Thyroid gland (tissue), 4 donors: ENCODE measurements around the gene TNIK. TPM values are rescaled to one million over a fixed set of nuclear protein-coding genes. Genes with fewer than 3 reads are reported as not detected.

Experiments
- DNase-seq, 2 donors: peaks; one replicate each; pipeline ENCODE4 v3.0.0-alpha.2; 2019
- H3K27ac ChIP-seq, 3 donors: fragments of 200-600 bp; sonication (generic); 1 replicate in 2 of 3; 2 replicates in 1 of 3; pipeline ENCODE4 v1.5.1; 2016 to 2019; ENCODE audit warnings: mild to moderate bottlenecking in 1 of 3, moderate library complexity in 1 of 3
- H3K27me3 ChIP-seq: fragments of 200-600 bp; sonication (generic); one replicate; pipeline ENCODE4 v1.5.1; 2019
- H3K36me3 ChIP-seq, 2 donors: fragments of 200-600 bp; sonication (generic); one replicate each; pipeline ENCODE4 v1.5.1; 2016 to 2019
- H3K4me1 ChIP-seq, 2 donors: fragments of 200-600 bp; sonication (generic); one replicate each; pipeline ENCODE4 v1.5.1; 2017 to 2019
- H3K4me3 ChIP-seq, 3 donors: fragments of 200-600 bp; sonication (generic); replicated peaks in 1 of 3; 1 replicate in 2 of 3; 2 replicates in 1 of 3; pipeline ENCODE4 v1.5.1; 2016; ENCODE audit warnings: mild to moderate bottlenecking in 1 of 3
- H3K9me3 ChIP-seq: fragments of 200-600 bp; sonication (generic); one replicate; pipeline ENCODE4 v1.5.1; 2017
- POLR2A ChIP-seq, 2 donors: fragments of 450-650 bp; IDR thresholded peaks; one replicate each; pipeline ENCODE4 v1.6.1; 2017; ENCODE audit warnings: antibody characterized with exemption in 2 of 2, mild to moderate bottlenecking in 2 of 2, moderate library complexity in 1 of 2
- WGBS, 2 donors: methylation state at CpG; one replicate each; pipeline ENCODE4 v1.1.5; 2017; 5-methylcytosine and 5-hydroxymethylcytosine counted together
- intact Hi-C: fragments of 100-400 bp; cut with DNase I; formaldehyde crosslinking; loops from one replicate; pipeline ENCODE4 v1.15.1; 2023
- total RNA-seq, 4 donors: library from RNA; depleted of rRNA; stranded (reverse); fragments of >200 nt; gene quantifications; one replicate each; pipeline ENCODE4 v1.2.3, GENCODE V29; 2016
- TF ChIP-seq, protein P1 (sequence below), 6 experiments: fragments of 200-600 bp in 3 of 6; fragments of 450-650 bp in 3 of 6; sonication (generic) in 3 of 6; IDR thresholded peaks; one replicate each; pipeline ENCODE4 v1.5.1; 2016 to 2019; ENCODE audit warnings: antibody characterized with exemption in 6 of 6, mild to moderate bottlenecking in 2 of 6, inconsistent platforms in 1 of 6, moderate library complexity in 1 of 6

Gene TNIK
- total RNA-seq, 4 donors from 2014 or later = 29.7 to 84.1 (median 48.9) TPM

DNA sequence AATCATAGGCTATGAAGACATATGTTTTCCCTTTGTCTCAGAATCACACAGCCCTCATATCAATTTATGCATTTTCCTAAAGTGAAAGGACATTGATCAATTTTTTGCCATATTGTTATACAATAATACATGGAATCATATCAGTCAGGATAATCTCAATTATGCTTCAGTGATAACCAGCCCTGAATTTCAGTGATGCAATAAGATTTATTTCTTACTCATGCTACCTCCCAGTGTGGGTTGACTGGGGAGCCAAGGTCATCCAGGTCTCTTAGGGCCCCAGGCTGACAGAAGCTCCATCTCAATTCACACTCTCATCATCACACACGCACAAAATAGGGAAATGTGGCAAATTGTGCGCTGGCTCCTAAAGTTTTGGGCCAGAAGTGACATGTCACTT, 44.2 kb upstream of the TNIK start:
- no peak for DNase-seq
- Histone ChIP-seq H3K36me3 (no peaks in the 10 kb centered on the region), H3K4me3 (no peak overlapping the region), H3K4me1 (no peaks in the 10 kb centered on the region), H3K27me3 (no peaks in the 10 kb centered on the region), H3K27ac (no peak overlapping the region), H3K9me3 (no peaks in the 10 kb centered on the region)
- 50 to 78% methylated on average over 2 of the region's 2 CpGs for WGBS, 2 donors
- intact Hi-C loops = no loop called here
- no peak for TF ChIP-seq POLR2A (IDR thresholded peaks at IDR 0.05)
- TF ChIP-seq, protein P1, sequence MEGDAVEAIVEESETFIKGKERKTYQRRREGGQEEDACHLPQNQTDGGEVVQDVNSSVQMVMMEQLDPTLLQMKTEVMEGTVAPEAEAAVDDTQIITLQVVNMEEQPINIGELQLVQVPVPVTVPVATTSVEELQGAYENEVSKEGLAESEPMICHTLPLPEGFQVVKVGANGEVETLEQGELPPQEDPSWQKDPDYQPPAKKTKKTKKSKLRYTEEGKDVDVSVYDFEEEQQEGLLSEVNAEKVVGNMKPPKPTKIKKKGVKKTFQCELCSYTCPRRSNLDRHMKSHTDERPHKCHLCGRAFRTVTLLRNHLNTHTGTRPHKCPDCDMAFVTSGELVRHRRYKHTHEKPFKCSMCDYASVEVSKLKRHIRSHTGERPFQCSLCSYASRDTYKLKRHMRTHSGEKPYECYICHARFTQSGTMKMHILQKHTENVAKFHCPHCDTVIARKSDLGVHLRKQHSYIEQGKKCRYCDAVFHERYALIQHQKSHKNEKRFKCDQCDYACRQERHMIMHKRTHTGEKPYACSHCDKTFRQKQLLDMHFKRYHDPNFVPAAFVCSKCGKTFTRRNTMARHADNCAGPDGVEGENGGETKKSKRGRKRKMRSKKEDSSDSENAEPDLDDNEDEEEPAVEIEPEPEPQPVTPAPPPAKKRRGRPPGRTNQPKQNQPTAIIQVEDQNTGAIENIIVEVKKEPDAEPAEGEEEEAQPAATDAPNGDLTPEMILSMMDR (IDR thresholded peaks at IDR 0.05) = no peak

DNA sequence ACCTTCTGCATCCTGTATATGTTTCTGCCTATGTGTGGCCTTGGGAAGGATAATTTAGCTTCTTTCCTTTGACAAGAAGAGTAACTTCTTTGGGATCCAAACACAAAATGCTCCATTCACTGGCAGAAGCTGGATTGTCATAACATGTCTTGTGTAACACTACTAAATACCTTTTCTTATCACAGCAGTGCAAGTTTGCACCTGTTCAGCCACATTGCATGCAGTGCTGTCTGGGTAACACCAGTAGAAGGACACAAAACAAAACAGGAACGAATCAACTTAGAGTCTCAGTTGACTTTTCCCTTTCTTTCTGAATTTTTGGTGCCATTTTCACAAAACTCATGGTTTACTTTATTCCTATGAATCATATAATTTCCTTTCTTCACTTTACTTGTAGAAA, 43.6 kb upstream of the TNIK start:
- H3K9me3 ChIP-seq = no peaks in the 10 kb centered on the region
- DNase-seq = no peak
- H3K36me3 ChIP-seq = no peaks in the 10 kb centered on the region
- intact Hi-C loops = no loop called here
- WGBS, 2 donors = 76 to 78% methylated on average over 1 of the region's 1 CpG
- H3K4me1 ChIP-seq = no peaks in the 10 kb centered on the region
- H3K4me3 ChIP-seq = no peak overlapping the region
- H3K27me3 ChIP-seq = no peaks in the 10 kb centered on the region
- H3K27ac ChIP-seq = no peak overlapping the region
- TF ChIP-seq POLR2A (IDR thresholded peaks at IDR 0.05) = no peak
- TF ChIP-seq, protein P1 (IDR thresholded peaks at IDR 0.05) = no peak

DNA sequence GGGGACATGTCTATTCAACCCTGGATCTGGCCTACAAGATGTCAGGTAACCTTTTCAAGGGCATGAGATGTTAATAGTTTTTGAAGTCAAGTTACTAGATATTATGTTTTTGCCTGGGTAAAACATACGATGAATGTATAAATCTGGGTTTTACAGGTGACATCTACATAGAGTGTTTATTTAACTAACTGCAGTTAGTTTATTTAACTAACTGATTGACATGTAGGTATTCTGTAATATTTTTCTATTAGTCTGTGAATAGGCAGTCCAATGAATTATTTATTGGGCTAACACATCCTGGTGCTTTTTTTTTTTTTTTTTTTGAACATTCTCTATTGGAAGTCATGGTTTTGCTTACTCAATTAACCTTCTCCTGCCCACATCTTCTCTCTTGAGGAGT, 38.7 kb upstream of the TNIK start:
- Histone ChIP-seq H3K36me3 (no peaks in the 10 kb centered on the region), H3K4me1 (no peaks in the 10 kb centered on the region), H3K27me3 (no peaks in the 10 kb centered on the region), H3K9me3 (no peaks in the 10 kb centered on the region), H3K27ac (no peak overlapping the region), H3K4me3 (no peak overlapping the region)
- DNase-seq = no peak
- TF ChIP-seq POLR2A (IDR thresholded peaks at IDR 0.05) = no peak
- TF ChIP-seq, protein P1 (IDR thresholded peaks at IDR 0.05) = no peak
- intact Hi-C loops = no loop called here
- WGBS, 2 donors = 56 to 64% methylated on average over 1 of the region's 1 CpG

DNA sequence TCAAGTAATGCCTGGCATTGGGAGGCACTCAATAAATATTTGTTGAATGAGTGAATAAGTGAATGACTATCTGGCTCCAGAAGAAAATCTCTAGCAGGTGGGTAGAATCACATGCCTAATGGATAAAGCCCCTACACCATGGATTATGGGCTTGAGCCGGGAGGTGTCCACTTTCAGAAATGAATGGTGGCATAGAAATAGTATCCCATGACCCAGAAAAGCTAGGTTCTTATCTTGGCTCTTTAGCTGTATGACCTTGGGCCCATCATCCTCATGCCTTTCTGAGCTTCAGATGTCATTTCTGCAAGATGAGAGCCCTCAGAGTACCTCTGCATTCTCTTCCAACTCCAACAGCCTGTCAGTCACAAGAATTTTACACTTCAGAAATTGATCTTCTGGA, 37.3 kb upstream of the TNIK start:
- Histone ChIP-seq H3K4me1 (no peaks in the 10 kb centered on the region), H3K9me3 (no peaks in the 10 kb centered on the region), H3K27ac (no peak overlapping the region), H3K4me3 (no peak overlapping the region), H3K36me3 (no peaks in the 10 kb centered on the region), H3K27me3 (no peaks in the 10 kb centered on the region)
- intact Hi-C loops = no loop called here
- no peak for DNase-seq
- TF ChIP-seq, protein P1 (IDR thresholded peaks at IDR 0.05) = no peak
- TF ChIP-seq POLR2A (IDR thresholded peaks at IDR 0.05) = no peak
- 93 to 94% methylated on average over 1 of the region's 1 CpG for WGBS, 2 donors

DNA sequence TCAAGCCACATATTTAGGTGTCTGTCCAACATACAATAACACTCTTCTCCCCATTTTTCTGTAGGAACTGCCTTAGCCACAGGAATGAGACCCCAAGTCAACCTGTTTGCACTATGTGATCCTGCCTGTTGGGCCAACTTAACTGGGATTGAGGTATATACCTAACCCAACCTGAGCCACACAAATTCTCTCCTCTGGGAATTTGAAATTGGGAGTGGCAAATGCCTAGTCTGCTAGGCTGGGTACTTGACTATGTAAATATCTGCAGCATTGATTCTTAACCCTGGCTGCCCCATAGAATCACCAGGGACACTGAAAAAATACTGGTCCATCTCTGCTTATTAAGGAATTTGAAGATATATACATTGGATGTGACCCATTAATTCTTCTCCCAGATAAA, 35.2 kb upstream of the TNIK start:
- Histone ChIP-seq H3K4me1 (no peaks in the 10 kb centered on the region), H3K4me3 (no peak overlapping the region), H3K27me3 (no peaks in the 10 kb centered on the region), H3K27ac (no peak overlapping the region), H3K9me3 (no peaks in the 10 kb centered on the region), H3K36me3 (no peaks in the 10 kb centered on the region)
- intact Hi-C loops = no loop called here
- TF ChIP-seq POLR2A (IDR thresholded peaks at IDR 0.05) = no peak
- TF ChIP-seq, protein P1 (IDR thresholded peaks at IDR 0.05) = no peak
- no peak for DNase-seq
